ENCODE data around the gene GDPD1.

GRCh38 chr17:59310263-59310920 lies 90.1 kb downstream of the GDPD1 start:
- no peak for TF ChIP-seq KAT7 (CRISPR knock-in tag; IDR thresholded peaks at IDR 0.05; ENCODE audit: borderline replicate concordance)
- TF ChIP-seq RELA (CRISPR knock-in tag; IDR thresholded peaks at IDR 0.05; ENCODE audit: borderline replicate concordance): no peak
- no peak for TF ChIP-seq ZSCAN18 (CRISPR knock-in tag; IDR thresholded peaks at IDR 0.05)

Data from WTC11 (cell line).